Measurements from ENCODE around the gene ACE2. TPM values are rescaled to one million over a fixed set of nuclear protein-coding genes. Genes with fewer than 3 reads are reported as not detected.
A peak's percentile ranks its signal among the peaks of the same experiment; 100 is the strongest.

ACE2 gene
- total and polyA plus RNA-seq, 9 of the 15 experiments (the other 6 are each of a cell fraction or from before 2014, with no cell fraction given), result 0.03 to 0.09 (median 0.07) TPM; not detected in 6

GRCh38 chrX:15566244-15566643 lies 34.5 kb downstream of the ACE2 start:
- Histone ChIP-seq H3K79me2 (ENCODE audit: control insufficient read depth, insufficient read depth, low read length) (no peaks in the 10 kb centered on the region), H3K27ac (ENCODE audit: extremely low read depth, low read depth, low read length) (no peak overlapping the region), H3K4me1 (replicated peaks in 1 of 2; ENCODE audit: control insufficient read depth in 2 of 2, insufficient read depth in 2 of 2, low read length in 2 of 2) (peaks cover 0 to 3% of the 10 kb centered on the region in 2 experiments; a peak in 2 of 5 replicates), H3K9ac (ENCODE audit: insufficient read depth in 1 of 2, low read depth in 2 of 2, low read length in 2 of 2) (no peak overlapping the region), H3K4me3 (no peak overlapping the region), H3K4me2 (ENCODE audit: insufficient read depth, low read length) (no peak overlapping the region), H3K27me3 (ENCODE audit: control insufficient read depth in 2 of 2, insufficient read depth in 2 of 2, low read length in 2 of 2) (no peaks in the 10 kb centered on the region), H2AFZ (ENCODE audit: low read depth, low read length) (no peak overlapping the region), H4K20me1 (replicated peaks; ENCODE audit: control insufficient read depth, insufficient read depth, low read length) (no peaks in the 10 kb centered on the region), H3K9me3 (replicated peaks; ENCODE audit: control insufficient read depth, insufficient read depth, low read depth, low read length) (no peaks in the 10 kb centered on the region), H3K36me3 (ENCODE audit: control insufficient read depth, insufficient read depth, low read length) (no peaks in the 10 kb centered on the region), H3K9me1 (ENCODE audit: control insufficient read depth, insufficient read depth, low read length) (no peaks in the 10 kb centered on the region)
- CTCF ChIA-PET (ENCODE audit: low intra/inter-chr PET ratio), result interaction anchor here (1.0 to 4.3 kb wide), 2 partner anchors 68 to 94 kb away, joined by 3 to 36 read pairs; no protein-coding TSS in a partner anchor
- POLR2A ChIA-PET, result no interaction called here
- no TSS peak for BruUV-seq (replicated peaks)
- no peak for TF ChIP-seq MBD2 (IDR thresholded peaks at IDR 0.05; ENCODE audit: borderline replicate concordance, low read depth)
- no peak for TF ChIP-seq ZBED1 (IDR thresholded peaks at IDR 0.05)
- TF ChIP-seq CTCF (IDR thresholded peaks at IDR 0.05 in 2 of 3, conservative IDR thresholded peaks at IDR 0.05 in 1 of 3; ENCODE audit: insufficient read depth in 2 of 3, low read depth in 1 of 3, low read length in 3 of 3), result peak in 1 of 3 experiments; percentile 17; a peak in 2 of 6 replicates
- ATAC-seq, result peak; percentile 69
- intact Hi-C loops (cut with micrococcal nuclease) (loop anchor here (5.0 kb wide), 1 partner anchor 406 kb away; no protein-coding TSS in a partner anchor), in situ Hi-C loops (cut with MboI) (loop anchor here (5.0 to 10.0 kb wide), 3 partner anchors 79 to 221 kb away; no protein-coding TSS in a partner anchor)
- DNase-seq (ENCODE audit: extremely low read depth in 1 of 4, low spot score in 3 of 4), result peak in 2 of 4 experiments; percentile 15 to 17
- WGBS (ENCODE audit: insufficient coverage, low coverage, missing lambda C conversion rate), result 60% methylated on average over 1 of the region's 1 CpG
- no peak for FAIRE-seq
